Ovary (tissue), 3 donors: ENCODE data around the gene KRT222.

Source experiments
- EP300 ChIP-seq: sonication (generic); formaldehyde crosslinking; IDR thresholded peaks from one replicate; pipeline ENCODE4 v1.6.1; 2017; ENCODE audit warnings: antibody characterized with exemption
- POLR2A ChIP-seq: fragments of 450-650 bp; IDR thresholded peaks from one replicate; pipeline ENCODE4 v1.6.1; 2017; ENCODE audit warnings: antibody characterized with exemption, mild to moderate bottlenecking, moderate library complexity
- TF ChIP-seq, protein P1 (sequence below), 3 donors: fragments of 450-650 bp in 2 of 3; fragments of 200-600 bp in 1 of 3; IDR thresholded peaks; one replicate each; pipeline versions ENCODE4 v1.5.1 to v1.8.0; 2016 to 2022; ENCODE audit warnings: antibody characterized with exemption in 3 of 3, mild to moderate bottlenecking in 1 of 3
- donor health status: DM: no; HTN: no; CAD: no.

- TF ChIP-seq, protein P1, sequence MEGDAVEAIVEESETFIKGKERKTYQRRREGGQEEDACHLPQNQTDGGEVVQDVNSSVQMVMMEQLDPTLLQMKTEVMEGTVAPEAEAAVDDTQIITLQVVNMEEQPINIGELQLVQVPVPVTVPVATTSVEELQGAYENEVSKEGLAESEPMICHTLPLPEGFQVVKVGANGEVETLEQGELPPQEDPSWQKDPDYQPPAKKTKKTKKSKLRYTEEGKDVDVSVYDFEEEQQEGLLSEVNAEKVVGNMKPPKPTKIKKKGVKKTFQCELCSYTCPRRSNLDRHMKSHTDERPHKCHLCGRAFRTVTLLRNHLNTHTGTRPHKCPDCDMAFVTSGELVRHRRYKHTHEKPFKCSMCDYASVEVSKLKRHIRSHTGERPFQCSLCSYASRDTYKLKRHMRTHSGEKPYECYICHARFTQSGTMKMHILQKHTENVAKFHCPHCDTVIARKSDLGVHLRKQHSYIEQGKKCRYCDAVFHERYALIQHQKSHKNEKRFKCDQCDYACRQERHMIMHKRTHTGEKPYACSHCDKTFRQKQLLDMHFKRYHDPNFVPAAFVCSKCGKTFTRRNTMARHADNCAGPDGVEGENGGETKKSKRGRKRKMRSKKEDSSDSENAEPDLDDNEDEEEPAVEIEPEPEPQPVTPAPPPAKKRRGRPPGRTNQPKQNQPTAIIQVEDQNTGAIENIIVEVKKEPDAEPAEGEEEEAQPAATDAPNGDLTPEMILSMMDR (IDR thresholded peaks at IDR 0.05): no peak
- TF ChIP-seq EP300 (no peak), POLR2A (no peak)
These were observed 53.0 kb downstream of the KRT222 start for GRCh38 chr17:40611840-40612474.
